H1 (cell line): Measurements from ENCODE around the gene LRRC4. TPM values are rescaled to one million over a fixed set of nuclear protein-coding genes. Genes with fewer than 3 reads are reported as not detected.

ENCODE experiments used
- CTCF ChIA-PET: fragments of 300-600 bp; sonication (Branson Sonifier 250); formaldehyde crosslinking; loops from one replicate; lab custom pipeline; 2021; ENCODE audit not compliant: partially characterized antibody; lab: Charles Lee
- POLR2A ChIA-PET: fragments of 300-600 bp; sonication (Branson Sonifier 250); formaldehyde crosslinking; loops from one replicate; lab custom pipeline; 2021; ENCODE audit warnings: inconsistent platforms; ENCODE audit not compliant: partially characterized antibody; lab: Charles Lee
- DNase-seq, 2 experiments: peaks; one replicate each; pipeline versions ENCODE4 v3.0.0 to v3.0.0-alpha.2; 2010 to 2022; ENCODE audit warnings: low spot score in 2 of 2, low read depth in 1 of 2, mixed read lengths in 1 of 2
- FAIRE-seq: peaks from 2 replicates; lab custom pipeline; 2011; peaks lifted over from hg19 to GRCh38; lab: Jason Lieb, UNC
- H2AFZ ChIP-seq: 2 replicates; pipeline ENCODE4 v1.8.1; 2012; ENCODE audit warnings: low read length, inconsistent platforms
- H2AK5ac ChIP-seq: 2 replicates; pipeline ENCODE4 v1.6.1; 2013; ENCODE audit warnings: low read depth, low read length
- H2BK120ac ChIP-seq: replicated peaks from 2 replicates; pipeline ENCODE3; 2013; ENCODE audit warnings: low read depth, low read length, inconsistent platforms
- H2BK12ac ChIP-seq: 2 replicates; pipeline ENCODE4 v1.6.1; 2013; ENCODE audit warnings: low read depth, low read length
- H2BK15ac ChIP-seq: 2 replicates; pipeline ENCODE4 v1.6.1; 2013; ENCODE audit warnings: low read length
- H2BK20ac ChIP-seq: 2 replicates; pipeline ENCODE4 v1.6.1; 2013; ENCODE audit warnings: low read length
- H2BK5ac ChIP-seq: 2 replicates; pipeline ENCODE4 v1.6.1; 2013; ENCODE audit warnings: low read depth, low read length
- H3K14ac ChIP-seq: 2 replicates; pipeline ENCODE4 v1.6.1; 2013; ENCODE audit warnings: inconsistent platforms; ENCODE audit not compliant: insufficient read length
- H3K18ac ChIP-seq: 2 replicates; pipeline ENCODE4 v1.6.1; 2013; ENCODE audit warnings: low read length; ENCODE audit errors: extremely low read depth
- H3K23ac ChIP-seq: 2 replicates; pipeline ENCODE4 v1.6.1; 2013; ENCODE audit warnings: inconsistent platforms; ENCODE audit not compliant: insufficient read length
- H3K23me2 ChIP-seq: 2 replicates; pipeline ENCODE4 v1.6.1; 2013; ENCODE audit warnings: low read depth, low read length
- H3K27ac ChIP-seq: 2 replicates; pipeline ENCODE4 v1.6.1; 2011; ENCODE audit warnings: low read depth, low read length, inconsistent platforms
- H3K27me3 ChIP-seq, 4 experiments: replicated peaks in 1 of 4; 1 replicate in 1 of 4; 2 replicates in 3 of 4; pipeline versions ENCODE4 v1.6.1 to v1.8.1; 2011 to 2013; ENCODE audit warnings: low read length in 3 of 4, mild to moderate bottlenecking in 3 of 4, inconsistent platforms in 2 of 4, mixed read lengths in 2 of 4, moderate library complexity in 1 of 4; ENCODE audit not compliant: control insufficient read depth in 3 of 4, insufficient read depth in 3 of 4; ENCODE audit errors: extremely low read depth in 1 of 4
- H3K36me3 ChIP-seq, 4 experiments: 2 replicates each; pipeline versions ENCODE4 v1.6.1 to v1.8.1; 2011 to 2013; ENCODE audit warnings: mild to moderate bottlenecking in 4 of 4, low read length in 3 of 4, moderate library complexity in 2 of 4, control low read depth in 1 of 4, inconsistent platforms in 1 of 4; ENCODE audit not compliant: insufficient read depth in 4 of 4, control insufficient read depth in 2 of 4
- H3K4ac ChIP-seq: replicated peaks from 2 replicates; pipeline ENCODE3; 2013; ENCODE audit warnings: low read length, low read depth, mixed read lengths, inconsistent platforms; ENCODE audit not compliant: insufficient read length
- H3K4me1 ChIP-seq, 4 experiments: replicated peaks in 1 of 4; 1 replicate in 1 of 4; 2 replicates in 3 of 4; pipeline versions ENCODE4 v1.6.1 to v1.8.1; 2011 to 2013; ENCODE audit warnings: low read length in 3 of 4, inconsistent platforms in 2 of 4, mixed read lengths in 1 of 4; ENCODE audit not compliant: insufficient read depth in 4 of 4, control insufficient read depth in 3 of 4
- H3K4me2 ChIP-seq, 2 experiments: 2 replicates each; pipeline versions ENCODE4 v1.6.1 to v1.8.1; 2011 to 2013; ENCODE audit warnings: low read depth in 2 of 2, low read length in 2 of 2, control low read depth in 1 of 2, inconsistent platforms in 1 of 2, mild to moderate bottlenecking in 1 of 2; ENCODE audit not compliant: insufficient read depth in 1 of 2
- H3K4me3 ChIP-seq, 4 experiments: fragments of 200-600, 300-600 bp in 1 of 4; sonication (generic), shearing (Covaris generic), sonication (Bioruptor Twin) in 1 of 4; 2 replicates each; pipeline versions ENCODE4 v1.5.1 to v1.8.1; 2011 to 2016; ENCODE audit warnings: low read length in 4 of 4, low read depth in 3 of 4, control low read depth in 2 of 4, inconsistent platforms in 2 of 4, mild to moderate bottlenecking in 2 of 4, mixed read lengths in 1 of 4, moderate library complexity in 1 of 4; ENCODE audit not compliant: insufficient read depth in 2 of 4; ENCODE audit errors: extremely low read depth in 1 of 4
- H3K56ac ChIP-seq: replicated peaks from 2 replicates; pipeline ENCODE3; 2013; ENCODE audit warnings: low read depth, mild to moderate bottlenecking, mixed read lengths, low read length, inconsistent platforms; ENCODE audit not compliant: insufficient read length
- H3K79me1 ChIP-seq: 2 replicates; pipeline ENCODE4 v1.6.1; 2013; ENCODE audit warnings: low read depth, low read length, control low read depth
- H3K79me2 ChIP-seq, 2 experiments: 2 replicates each; pipeline versions ENCODE4 v1.6.1 to v1.8.1; 2012 to 2013; ENCODE audit warnings: low read length in 2 of 2, mild to moderate bottlenecking in 2 of 2, inconsistent platforms in 1 of 2; ENCODE audit not compliant: insufficient read depth in 2 of 2, control insufficient read depth in 1 of 2
- H3K9ac ChIP-seq, 4 experiments: replicated peaks in 1 of 4; 1 replicate in 1 of 4; 2 replicates in 3 of 4; pipeline versions ENCODE4 v1.6.1 to v1.8.1; 2011 to 2013; ENCODE audit warnings: low read depth in 3 of 4, low read length in 3 of 4, control low read depth in 2 of 4, mild to moderate bottlenecking in 2 of 4, moderate library complexity in 2 of 4, inconsistent platforms in 1 of 4; ENCODE audit errors: extremely low read depth in 1 of 4
- H3K9me3 ChIP-seq, 2 experiments: 2 replicates each; pipeline versions ENCODE4 v1.6.1 to v1.8.1; 2012 to 2013; ENCODE audit warnings: mild to moderate bottlenecking in 2 of 2, moderate library complexity in 2 of 2, control low read depth in 1 of 2, inconsistent platforms in 1 of 2, low read depth in 1 of 2, low read length in 1 of 2, mixed read lengths in 1 of 2; ENCODE audit not compliant: insufficient read depth in 2 of 2
- H4K20me1 ChIP-seq, 2 experiments: replicated peaks in 1 of 2; 2 replicates each; pipeline versions ENCODE3 to v1.8.1; 2011 to 2013; ENCODE audit warnings: inconsistent platforms in 2 of 2, low read length in 2 of 2, mild to moderate bottlenecking in 1 of 2; ENCODE audit not compliant: insufficient read depth in 2 of 2, control insufficient read depth in 1 of 2
- H4K5ac ChIP-seq: 2 replicates; pipeline ENCODE4 v1.6.1; 2013; ENCODE audit warnings: low read length, low read depth, mixed read lengths, inconsistent platforms; ENCODE audit not compliant: insufficient read length
- H4K8ac ChIP-seq: 2 replicates; pipeline ENCODE4 v1.8.0; 2013; ENCODE audit warnings: mild to moderate bottlenecking, moderate library complexity, low read length, inconsistent platforms; ENCODE audit not compliant: insufficient read depth; ENCODE audit errors: extremely low read depth
- H4K91ac ChIP-seq: replicated peaks from 2 replicates; pipeline ENCODE3; 2013; ENCODE audit warnings: low read length, mixed read lengths, inconsistent platforms; ENCODE audit not compliant: insufficient read length
- ASH2L ChIP-seq: fragments of 200-600, 300-600 bp; sonication (generic); IDR thresholded peaks from one replicate; pipeline ENCODE4 v1.7.1; 2017; ENCODE audit warnings: low read length
- BRCA1 ChIP-seq: IDR thresholded peaks from 2 replicates; pipeline ENCODE4 v1.6.1; 2012; ENCODE audit warnings: low read depth, low read length, improper control_type of control experiment
- CBX8 ChIP-seq: fragments of 300-800, 300-1000 bp; sonication (generic); IDR thresholded peaks from 2 replicates; pipeline ENCODE4 v1.7.1; 2016; ENCODE audit warnings: low read depth, low read length, borderline replicate concordance
- CHD1 ChIP-seq: IDR thresholded peaks from 2 replicates; pipeline ENCODE4 v1.6.1; 2012; ENCODE audit warnings: low read depth, low read length, improper control_type of control experiment
- CREB1 ChIP-seq: IDR thresholded peaks from 2 replicates; pipeline ENCODE4 v1.6.1; 2012; ENCODE audit warnings: inconsistent platforms
- KDM5A ChIP-seq: fragments of 200-600 bp; IDR thresholded peaks from 2 replicates; pipeline ENCODE4 v1.7.1; 2012; ENCODE audit warnings: mild to moderate bottlenecking, low read length, inconsistent platforms, mixed read lengths
- MAX ChIP-seq: IDR thresholded peaks from 2 replicates; pipeline ENCODE4 v1.6.1; 2012; ENCODE audit warnings: inconsistent platforms
- NANOG ChIP-seq: IDR thresholded peaks from 2 replicates; pipeline ENCODE4 v1.6.1; 2011; ENCODE audit warnings: low read length, low read depth, mild to moderate bottlenecking, inconsistent platforms; ENCODE audit not compliant: insufficient read depth, poor library complexity, severe bottlenecking
- POLR2A ChIP-seq, 2 experiments: IDR thresholded peaks; 1 replicate in 1 of 2; 2 replicates in 1 of 2; pipeline ENCODE4 v1.6.1; 2011; ENCODE audit warnings: low read depth in 2 of 2, low read length in 2 of 2, mild to moderate bottlenecking in 2 of 2; ENCODE audit errors: control extremely low read depth in 1 of 2
- RBBP5 ChIP-seq: IDR thresholded peaks from 2 replicates; pipeline ENCODE4 v1.7.1; 2012; ENCODE audit warnings: low read depth, mild to moderate bottlenecking, inconsistent platforms, low read length, moderate library complexity, borderline replicate concordance
- RNF2 ChIP-seq: fragments of 200-900, 300-1000 bp; sonication (generic); IDR thresholded peaks from 2 replicates; pipeline ENCODE4 v1.7.1; 2016; ENCODE audit warnings: borderline replicate concordance, low read depth, mild to moderate bottlenecking, antibody characterized with exemption, low read length; ENCODE audit not compliant: poor library complexity, severe bottlenecking; ENCODE audit errors: missing control alignments
- SP4 ChIP-seq: IDR thresholded peaks from 2 replicates; pipeline ENCODE4 v1.6.1; 2012; ENCODE audit warnings: low read length, inconsistent platforms
- SRF ChIP-seq: IDR thresholded peaks from 2 replicates; pipeline ENCODE4 v1.6.1; 2011; ENCODE audit warnings: mild to moderate bottlenecking, low read depth, low read length, moderate library complexity
- WGBS, 2 experiments: shearing (Covaris generic) in 1 of 2; methylation state at CpG; one replicate each; pipeline versions ENCODE4 v1.1.6 to v1.1.7; 2013 to 2015; ENCODE audit warnings: low lambda C conversion rate in 2 of 2, mixed read lengths in 2 of 2, inconsistent platforms in 1 of 2, low coverage in 1 of 2, missing lambda C conversion rate in 1 of 2; ENCODE audit not compliant: insufficient replicate concordance in 2 of 2, insufficient coverage in 1 of 2, insufficient read length in 1 of 2; ENCODE audit errors: extremely low coverage in 1 of 2, missing lambda C conversion rate in 1 of 2; 5-methylcytosine and 5-hydroxymethylcytosine counted together
- polyA plus RNA-seq, 7 experiments: library from polyadenylated mRNA; depleted of rRNA in 3 of 7; stranded (reverse) in 5 of 7; unstranded in 2 of 7; fragments of >200 nt in 5 of 7; fragments of 200-250 nt in 2 of 7; gene quantifications; 1 replicate in 5 of 7; 2 replicates in 1 of 7; 4 replicates in 1 of 7; pipeline versions ENCODE4 v1.2.1 to v1.2.3, GENCODE V29; 2011 to 2013; ENCODE audit warnings: missing spikeins in 2 of 7, mixed read lengths in 2 of 7
- total RNA-seq: library from RNA; stranded (reverse); fragmentation: NEBNext Ultra II Directional; extraction: Animal tissue kit (Norgen Biotek cat#: 25700); gene quantifications from 2 replicates; pipeline ENCODE4 v1.2.1, GENCODE V29; 2021

LRRC4 gene
- total and polyA plus RNA-seq, 2 of the 8 experiments (the other 6 are each of a cell fraction or from before 2014, with no cell fraction given) = 13.4 to 16.4 TPM

GRCh38 chr7:128037880-128038619 lies 6.8 kb upstream of the LRRC4 start:
- Histone ChIP-seq H4K91ac (no peak overlapping the region), H3K23me2 (no peaks in the 10 kb centered on the region), H4K20me1 (peaks cover 5 to 11% of the 10 kb centered on the region in 2 experiments), H3K23ac (no peak overlapping the region), H3K9ac (no peak overlapping the region), H3K14ac (no peak overlapping the region), H4K8ac (no peak overlapping the region), H4K5ac (no peak overlapping the region), H2BK20ac (no peak overlapping the region), H3K79me1 (no peaks in the 10 kb centered on the region), H2BK5ac (no peak overlapping the region), H2AFZ (no peak overlapping the region), H3K4me3 (no peak overlapping the region), H3K36me3 (no peaks in the 10 kb centered on the region), H3K56ac (no peak overlapping the region), H3K4ac (no peak overlapping the region), H3K9me3 (no peaks in the 10 kb centered on the region), H3K27me3 (peaks cover 0 to 10% (median 4%) of the 10 kb centered on the region in 4 experiments; a peak in 4 of 7 replicates), H3K4me2 (no peak overlapping the region), H2BK12ac (no peak overlapping the region), H3K79me2 (no peaks in the 10 kb centered on the region), H3K4me1 (peaks cover 0 to 3% (median under 1%) of the 10 kb centered on the region in 4 experiments; a peak in 3 of 7 replicates), H2BK15ac (no peak overlapping the region), H2AK5ac (no peak overlapping the region), H2BK120ac (no peak overlapping the region), H3K27ac (no peak overlapping the region), H3K18ac (no peak overlapping the region)
- WGBS, 2 experiments = 91% methylated on average over 8 of the region's 8 CpGs; no CpG with 5 or more reads in 1 of the 2 experiments
- CTCF ChIA-PET = interaction anchor here (0.7 to 15.3 kb wide), 11 partner anchors 7 to 317 kb away, joined by 3 to 165 read pairs (median 23); no protein-coding TSS in a partner anchor
- FAIRE-seq (no peak), DNase-seq (no peak)
- POLR2A ChIA-PET = no interaction called here
- no peak for TF ChIP-seq CHD1
- TF ChIP-seq SRF = no peak
- TF ChIP-seq KDM5A = no peak
- no peak for TF ChIP-seq CBX8
- TF ChIP-seq BRCA1 = no peak
- no peak for TF ChIP-seq POLR2A (IDR thresholded peaks at IDR 0.05; ENCODE audit: control extremely low read depth in 1 of 2, low read depth in 2 of 2, low read length in 2 of 2)
- no peak for TF ChIP-seq ASH2L
- no peak for TF ChIP-seq SP4
- TF ChIP-seq RNF2 = no peak
- no peak for TF ChIP-seq CREB1
- TF ChIP-seq MAX = no peak
- TF ChIP-seq RBBP5 = no peak
- no peak for TF ChIP-seq NANOG
